OCI-LY3 (cell line): ENCODE measurements around the gene PTPN23.

Experiments used
- H2AFZ ChIP-seq: fragments of 200-600, 300-600 bp; shearing (Covaris generic); 2 replicates; pipeline ENCODE4 v1.6.0; 2014; ENCODE audit warnings: antibody characterized with exemption, low read depth, low read length
- H3K27ac ChIP-seq: fragments of 200-600, 300-600 bp; sonication (generic); 2 replicates; pipeline ENCODE4 v1.5.1; 2014; ENCODE audit warnings: mild to moderate bottlenecking, low read length, moderate library complexity, mixed read lengths
- H3K27me3 ChIP-seq: fragments of 200-600, 300-600 bp; sonication (generic); 2 replicates; pipeline ENCODE4 v1.6.1; 2014; ENCODE audit warnings: low read depth, low read length, mixed read lengths
- H3K36me3 ChIP-seq: fragments of 200-600, 300-600 bp; sonication (generic); replicated peaks from 2 replicates; pipeline ENCODE3; 2014; ENCODE audit warnings: low read depth, low read length, mixed read lengths
- H3K4me1 ChIP-seq: fragments of 300-600, 200-600 bp; sonication (generic); 2 replicates; pipeline ENCODE4 v1.6.1; 2014; ENCODE audit warnings: low read length, mixed read lengths
- H3K4me2 ChIP-seq: fragments of 200-600, 300-600 bp; sonication (generic); 2 replicates; pipeline ENCODE4 v1.6.1; 2014; ENCODE audit warnings: low read length, mixed read lengths
- H3K4me3 ChIP-seq: fragments of 300-600, 200-600 bp; sonication (generic); 2 replicates; pipeline ENCODE4 v1.5.1; 2014; ENCODE audit warnings: antibody characterized with exemption, mild to moderate bottlenecking, low read length, moderate library complexity
- H3K79me2 ChIP-seq: fragments of 300-600, 200-600 bp; shearing (Covaris generic); 2 replicates; pipeline ENCODE4 v1.6.1; 2014; ENCODE audit warnings: mild to moderate bottlenecking, low read length, mixed read lengths
- H3K9ac ChIP-seq: fragments of 300-600, 200-600 bp; shearing (Covaris generic); 2 replicates; pipeline ENCODE4 v1.6.0; 2014; ENCODE audit warnings: mild to moderate bottlenecking, low read length, moderate library complexity
- H3K9me3 ChIP-seq: fragments of 200-600, 300-600 bp; shearing (Covaris generic); 2 replicates; pipeline ENCODE4 v1.6.1; 2014; ENCODE audit warnings: low read length, mixed read lengths; ENCODE audit not compliant: insufficient read depth
- H4K20me1 ChIP-seq: fragments of 200-600, 300-600 bp; sonication (generic); 2 replicates; pipeline ENCODE4 v1.6.1; 2016; ENCODE audit warnings: low read length, mixed read lengths; ENCODE audit not compliant: insufficient read depth
- CTCF ChIP-seq: fragments of 200-600, 300-600 bp; sonication (generic); IDR thresholded peaks from 2 replicates; pipeline ENCODE4 v1.5.1; 2014; ENCODE audit warnings: antibody characterized with exemption, low read length, low read depth
- EZH2phosphoT487 ChIP-seq: fragments of 200-600 bp; shearing (Covaris generic); IDR thresholded peaks from 2 replicates; pipeline ENCODE4 v1.6.1; 2018; ENCODE audit warnings: antibody characterized with exemption, mixed run types, low read depth

Gene PTPN23

GRCh38 chr3:47440131-47440530 lies 59.3 kb downstream of the PTPN23 start:
- no peak overlapping the region for H3K4me3 ChIP-seq
- H3K9ac ChIP-seq = no peak overlapping the region
- no peaks in the 10 kb centered on the region for H3K27me3 ChIP-seq
- peaks cover 29% of the 10 kb centered on the region for H4K20me1 ChIP-seq
- no peaks in the 10 kb centered on the region for H3K9me3 ChIP-seq
- no peak overlapping the region for H2AFZ ChIP-seq
- H3K36me3 ChIP-seq = peaks cover 31% of the 10 kb centered on the region
- peaks cover 37% of the 10 kb centered on the region for H3K79me2 ChIP-seq
- no peak overlapping the region for H3K4me2 ChIP-seq
- H3K27ac ChIP-seq = no peak overlapping the region
- TF ChIP-seq EZH2phosphoT487 (no peak), CTCF (no peak; the same call in 1 of the 2 replicates)
- H3K4me1 ChIP-seq = no peaks in the 10 kb centered on the region

- Histone ChIP-seq H3K79me2 (peaks cover 54% of the 10 kb centered on the region), H3K4me3 (no peak overlapping the region), H3K27ac (no peak overlapping the region), H3K36me3 (peaks cover 31% of the 10 kb centered on the region), H3K9me3 (no peaks in the 10 kb centered on the region), H3K27me3 (no peaks in the 10 kb centered on the region), H2AFZ (no peak overlapping the region), H4K20me1 (peaks cover 29% of the 10 kb centered on the region), H3K9ac (no peak overlapping the region), H3K4me2 (no peak overlapping the region), H3K4me1 (no peaks in the 10 kb centered on the region)
- no peak for TF ChIP-seq EZH2phosphoT487
- no peak for TF ChIP-seq CTCF
Observed at GRCh38 chr3:47441796-47442551, 61.2 kb downstream of the PTPN23 start.

GRCh38 chr3:47443611-47443995 lies 62.8 kb downstream of the PTPN23 start:
- Histone ChIP-seq H3K4me3 (no peak overlapping the region), H3K9me3 (no peaks in the 10 kb centered on the region), H3K27me3 (no peaks in the 10 kb centered on the region), H3K27ac (no peak overlapping the region), H3K9ac (no peak overlapping the region), H3K36me3 (peaks cover 25% of the 10 kb centered on the region), H3K79me2 (peaks cover 69% of the 10 kb centered on the region), H4K20me1 (peaks cover 29% of the 10 kb centered on the region), H3K4me2 (no peak overlapping the region), H2AFZ (no peak overlapping the region), H3K4me1 (no peaks in the 10 kb centered on the region)
- no peak for TF ChIP-seq CTCF
- TF ChIP-seq EZH2phosphoT487 = no peak

GRCh38 chr3:47444103-47444502 lies 63.3 kb downstream of the PTPN23 start:
- peaks cover 29% of the 10 kb centered on the region for H4K20me1 ChIP-seq
- H2AFZ ChIP-seq = no peak overlapping the region
- H3K27ac ChIP-seq = no peak overlapping the region
- no peaks in the 10 kb centered on the region for H3K27me3 ChIP-seq
- no peaks in the 10 kb centered on the region for H3K4me1 ChIP-seq
- no peaks in the 10 kb centered on the region for H3K9me3 ChIP-seq
- no peak overlapping the region for H3K9ac ChIP-seq
- H3K4me3 ChIP-seq = no peak overlapping the region
- H3K36me3 ChIP-seq = peaks cover 21% of the 10 kb centered on the region
- no peak for TF ChIP-seq EZH2phosphoT487
- TF ChIP-seq CTCF = no peak
- peaks cover 73% of the 10 kb centered on the region for H3K79me2 ChIP-seq
- no peak overlapping the region for H3K4me2 ChIP-seq
